Osteocyte (in vitro differentiated cells): ENCODE data around the gene WBP2. TPM values are rescaled to one million over a fixed set of nuclear protein-coding genes. Genes with fewer than 3 reads are reported as not detected.

ENCODE experiments used
- DNase-seq: peaks from one replicate; pipeline ENCODE4 v3.0.0; 2021; ENCODE audit warnings: mixed read lengths; ENCODE audit not compliant: unreplicated experiment; ENCODE audit errors: extremely low spot score
- H3K27ac Mint-ChIP-seq: one replicate; pipeline ENCODE4 v1.8.0; 2021; ENCODE audit warnings: mild to moderate bottlenecking, mixed read lengths; ENCODE audit not compliant: unreplicated experiment
- H3K27me3 Mint-ChIP-seq: one replicate; pipeline ENCODE4 v1.8.0; 2021; ENCODE audit warnings: mixed read lengths; ENCODE audit not compliant: unreplicated experiment
- H3K36me3 Mint-ChIP-seq: one replicate; pipeline ENCODE4 v1.8.0; 2021; ENCODE audit warnings: mixed read lengths; ENCODE audit not compliant: unreplicated experiment
- H3K4me1 Mint-ChIP-seq: one replicate; pipeline ENCODE4 v1.8.0; 2021; ENCODE audit warnings: mixed read lengths; ENCODE audit not compliant: unreplicated experiment
- H3K4me3 Mint-ChIP-seq: one replicate; pipeline ENCODE4 v1.8.0; 2021; ENCODE audit warnings: mild to moderate bottlenecking, moderate library complexity, mixed read lengths; ENCODE audit not compliant: unreplicated experiment
- H3K9me3 Mint-ChIP-seq: one replicate; pipeline ENCODE4 v1.8.0; 2021; ENCODE audit warnings: mixed read lengths; ENCODE audit not compliant: unreplicated experiment
- CTCF ChIP-seq: fragments of 200-600 bp; sonication (generic); IDR thresholded peaks from 2 replicates; pipeline ENCODE4 v1.5.0; 2021; ENCODE audit warnings: antibody characterized with exemption, mild to moderate bottlenecking, moderate library complexity
- total RNA-seq: library from RNA; stranded (reverse); gene quantifications from 2 replicates; pipeline ENCODE4 v1.2.1, GENCODE V29; 2021

Gene WBP2
- total RNA-seq, 1 donor from 2014 or later, result 88.2 TPM

DNA sequence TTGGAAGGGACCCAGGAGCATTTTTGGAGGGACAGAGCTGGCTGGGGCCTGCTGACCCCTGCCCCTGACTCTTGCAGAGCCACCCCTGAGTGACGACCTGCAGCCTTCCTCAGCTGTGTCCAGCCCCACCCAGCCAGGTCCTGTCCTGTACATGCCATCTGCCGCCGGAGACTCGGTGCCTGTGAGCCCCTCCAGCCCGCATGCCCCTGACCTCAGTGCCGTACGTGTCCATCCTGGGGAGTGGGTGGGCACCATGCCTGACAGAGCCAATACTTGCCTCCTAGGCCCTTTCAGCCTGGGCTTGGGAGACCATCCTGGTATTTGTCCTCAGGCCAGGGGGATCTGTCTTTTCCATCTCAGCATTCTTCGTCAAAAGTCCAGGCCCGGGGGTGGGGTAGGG, 38.4 kb downstream of the WBP2 start:
- no peaks in the 10 kb centered on the region for H3K27me3 Mint-ChIP-seq
- H3K4me3 Mint-ChIP-seq, result no peak overlapping the region
- H3K9me3 Mint-ChIP-seq, result no peaks in the 10 kb centered on the region
- H3K36me3 Mint-ChIP-seq, result peaks cover 30% of the 10 kb centered on the region
- no peak for DNase-seq
- peaks cover 6% of the 10 kb centered on the region for H3K4me1 Mint-ChIP-seq
- no peak overlapping the region for H3K27ac Mint-ChIP-seq
- TF ChIP-seq CTCF, result no peak

DNA sequence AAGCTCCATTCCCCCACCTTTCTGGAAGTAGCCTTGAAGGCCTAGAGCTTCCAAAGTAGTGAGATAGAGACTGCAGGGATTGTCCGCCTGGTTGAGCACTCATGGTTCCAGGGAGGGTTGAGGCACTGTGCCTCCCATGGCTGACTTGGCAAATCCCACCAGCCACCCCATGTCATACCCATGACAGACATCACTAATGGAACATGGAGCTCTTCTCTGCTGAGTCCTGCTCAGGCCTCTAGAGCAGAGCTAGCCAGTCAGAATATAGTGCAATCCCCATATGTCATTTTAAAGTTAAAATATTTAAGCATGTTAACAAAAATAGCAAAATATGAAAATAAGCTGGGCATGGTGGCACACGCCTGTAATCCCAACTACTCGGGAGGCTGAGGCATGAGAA, 39.7 kb downstream of the WBP2 start:
- H3K4me1 Mint-ChIP-seq, result peaks cover 6% of the 10 kb centered on the region
- no peaks in the 10 kb centered on the region for H3K9me3 Mint-ChIP-seq
- H3K27ac Mint-ChIP-seq, result no peak overlapping the region
- DNase-seq, result no peak
- no peak for TF ChIP-seq CTCF
- H3K4me3 Mint-ChIP-seq, result no peak overlapping the region
- no peaks in the 10 kb centered on the region for H3K27me3 Mint-ChIP-seq
- H3K36me3 Mint-ChIP-seq, result peaks cover 20% of the 10 kb centered on the region

DNA sequence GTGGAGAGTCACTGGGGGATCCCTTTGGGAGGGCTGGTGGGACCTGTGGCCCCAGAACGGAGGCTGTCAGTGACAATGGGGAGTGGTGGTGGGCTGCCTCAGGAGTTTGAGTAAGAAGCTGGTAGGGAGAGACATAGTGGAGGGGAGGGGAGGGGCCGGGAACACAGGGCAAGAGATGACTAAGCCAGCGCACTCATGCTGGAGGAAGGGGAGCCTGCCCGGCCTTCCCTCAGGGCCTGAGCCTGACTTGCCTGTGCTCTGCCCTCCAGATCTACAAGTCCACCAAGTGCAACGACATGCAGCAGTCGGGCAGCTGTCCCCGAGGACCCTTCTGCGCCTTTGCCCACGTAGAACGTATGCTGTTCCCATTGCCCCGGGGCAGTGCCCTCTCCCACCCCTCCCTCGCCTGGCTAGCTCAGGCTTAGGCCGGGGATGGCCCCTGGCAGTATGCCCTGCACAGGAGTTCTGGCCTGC, 40.2 kb downstream of the WBP2 start:
- Mint-ChIP-seq H3K36me3 (peaks cover 20% of the 10 kb centered on the region), H3K4me1 (peaks cover 6% of the 10 kb centered on the region), H3K27me3 (no peaks in the 10 kb centered on the region), H3K27ac (peak overlapping the region; percentile 70), H3K9me3 (no peaks in the 10 kb centered on the region), H3K4me3 (no peak overlapping the region)
- TF ChIP-seq CTCF, result no peak
- DNase-seq, result peak; percentile 84

GRCh38 chr17:75814021-75814395, 41.1 kb downstream of the WBP2 start:
- peaks cover 13% of the 10 kb centered on the region for H3K36me3 Mint-ChIP-seq
- H3K4me3 Mint-ChIP-seq, result no peak overlapping the region

More at GRCh38 chr17:75814021-75814395, 41.1 kb downstream of the WBP2 start:
- DNase-seq, result no peak
- H3K4me1 Mint-ChIP-seq, result peaks cover 13% of the 10 kb centered on the region
- no peaks in the 10 kb centered on the region for H3K27me3 Mint-ChIP-seq
- H3K9me3 Mint-ChIP-seq, result no peaks in the 10 kb centered on the region
- no peak for TF ChIP-seq CTCF
- no peak overlapping the region for H3K27ac Mint-ChIP-seq
